ENCODE results near the gene SLC6A4.
"Not testable (repeated sequence)": the region's sequence is repeated elsewhere in the genome, so short reads cannot be mapped to it uniquely, and the experiment has no call there.

Gene SLC6A4

GRCh38 chr17:30238387-30239088 lies 3.0 kb upstream of the SLC6A4 start:
- no peak for DNase-seq

- no peak for DNase-seq
Measured at GRCh38 chr17:30238003-30238344, 2.5 kb upstream of the SLC6A4 start.

- no peak for DNase-seq
Measured at GRCh38 chr17:30237296-30238002, 2.0 kb upstream of the SLC6A4 start.

GRCh38 chr17:30236766-30237165 lies 1.3 kb upstream of the SLC6A4 start:
- DNase-seq: no peak

GRCh38 chr17:30236297-30236624 lies 764 bp upstream of the SLC6A4 start:
- no peak for DNase-seq

- DNase-seq: no peak
Measured at GRCh38 chr17:30234964-30235363, 533 bp downstream of the SLC6A4 start.

GRCh38 chr17:30234296-30234695 lies 1.2 kb downstream of the SLC6A4 start:
- no peak for DNase-seq

- DNase-seq: no peak
Measured at GRCh38 chr17:30232824-30233427, 2.6 kb downstream of the SLC6A4 start.

- DNase-seq: no peak
Measured at GRCh38 chr17:30232015-30232823, 3.3 kb downstream of the SLC6A4 start.

GRCh38 chr17:30230596-30231125 lies 4.8 kb downstream of the SLC6A4 start:
- no peak for DNase-seq

- not testable (repeated sequence) for DNase-seq
Measured at GRCh38 chr17:30230009-30230408, 5.5 kb downstream of the SLC6A4 start.

GRCh38 chr17:30229012-30229411 lies 6.5 kb downstream of the SLC6A4 start:
- DNase-seq: no peak

GRCh38 chr17:30228011-30228410 lies 7.5 kb downstream of the SLC6A4 start:
- no peak for DNase-seq

- DNase-seq: no peak
Measured at GRCh38 chr17:30226878-30227277, 8.6 kb downstream of the SLC6A4 start.

- no peak for DNase-seq
Measured at GRCh38 chr17:30225919-30226553, 9.5 kb downstream of the SLC6A4 start.

GRCh38 chr17:30225112-30225511 lies 10.4 kb downstream of the SLC6A4 start:
- no peak for DNase-seq

- DNase-seq: no peak
Measured at GRCh38 chr17:30224419-30224960, 11.0 kb downstream of the SLC6A4 start.

GRCh38 chr17:30222721-30223175 lies 12.7 kb downstream of the SLC6A4 start:
- no peak for DNase-seq

GRCh38 chr17:30222251-30222650 lies 13.2 kb downstream of the SLC6A4 start:
- DNase-seq: no peak

GRCh38 chr17:30221346-30221745 lies 14.2 kb downstream of the SLC6A4 start:
- no peak for DNase-seq

GRCh38 chr17:30220414-30220813 lies 15.1 kb downstream of the SLC6A4 start:
- DNase-seq: no peak

- DNase-seq: no peak
Measured at GRCh38 chr17:30219833-30220232, 15.7 kb downstream of the SLC6A4 start.

Measured in CD4-positive, alpha-beta T cell treated with Interleukin-4 for 4 hours (primary cell).